Fibroblast of peridontal ligament (primary cell): ENCODE measurements around the gene MAEA.

ENCODE experiments used
- DNase-seq: peaks from one replicate; pipeline ENCODE4 v3.0.0-alpha.2; 2010; ENCODE audit errors: extremely low read depth

MAEA gene

GRCh38 chr4:1249731-1250526 lies 39.8 kb upstream of the MAEA start:
- DNase-seq = peak; percentile 28

GRCh38 chr4:1250527-1250812 lies 39.2 kb upstream of the MAEA start:
- DNase-seq = no peak

DNA sequence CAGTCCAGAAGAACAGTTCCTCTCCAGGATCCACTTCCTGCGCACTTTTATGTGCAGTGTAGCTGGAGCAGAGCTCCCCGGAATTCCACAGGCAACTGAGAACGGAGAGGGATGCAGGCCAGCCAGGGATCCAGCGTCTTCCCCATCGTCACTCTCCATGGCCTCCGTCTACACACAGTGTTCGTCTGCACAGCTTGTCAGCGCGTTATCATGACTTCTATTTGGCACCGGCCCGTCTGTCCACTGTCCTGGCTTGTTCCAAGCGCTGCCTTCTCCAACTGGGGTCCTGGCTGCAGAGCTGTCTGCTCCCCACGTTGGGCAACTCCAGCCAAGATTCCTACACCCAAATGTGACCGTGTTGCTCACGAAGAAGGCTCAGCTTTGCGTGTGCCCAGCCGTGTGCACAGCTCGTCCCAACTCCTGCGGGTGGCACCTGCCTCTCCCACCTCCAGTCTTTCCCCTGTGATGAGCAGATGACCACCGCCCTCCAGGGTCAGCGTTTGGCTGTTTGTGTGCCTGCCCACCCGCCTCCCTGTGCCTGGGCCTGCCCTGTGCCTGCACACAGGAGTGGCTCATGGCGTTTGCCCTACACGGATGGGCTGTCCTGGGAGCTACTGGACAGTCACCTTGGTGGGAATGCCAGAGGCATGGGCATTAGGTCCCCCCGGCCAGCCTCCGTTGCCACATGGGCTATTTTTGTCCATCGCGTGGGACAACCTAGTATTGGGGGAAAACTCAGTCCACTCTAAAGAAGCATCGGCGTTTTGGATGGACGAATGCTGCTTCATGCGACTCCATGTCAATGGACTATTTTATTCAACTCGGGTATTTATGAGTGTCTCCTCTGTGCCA lies 38.5 kb upstream of the MAEA start:
- no peak for DNase-seq

DNA sequence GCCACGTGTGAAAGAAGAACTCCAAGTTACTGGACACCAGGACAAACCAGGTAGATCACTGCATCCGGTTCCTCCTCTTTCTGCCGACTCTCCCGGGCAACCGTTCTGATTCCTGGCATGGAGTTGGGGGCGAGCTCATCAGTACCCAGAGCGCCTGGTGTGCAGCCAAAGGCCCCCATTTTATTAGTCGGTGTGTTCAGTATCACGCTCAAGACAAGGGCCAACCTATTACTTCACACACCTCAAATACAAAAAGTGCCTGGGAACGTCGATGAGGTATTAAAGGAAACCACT lies 38.0 kb upstream of the MAEA start:
- no peak for DNase-seq

DNA sequence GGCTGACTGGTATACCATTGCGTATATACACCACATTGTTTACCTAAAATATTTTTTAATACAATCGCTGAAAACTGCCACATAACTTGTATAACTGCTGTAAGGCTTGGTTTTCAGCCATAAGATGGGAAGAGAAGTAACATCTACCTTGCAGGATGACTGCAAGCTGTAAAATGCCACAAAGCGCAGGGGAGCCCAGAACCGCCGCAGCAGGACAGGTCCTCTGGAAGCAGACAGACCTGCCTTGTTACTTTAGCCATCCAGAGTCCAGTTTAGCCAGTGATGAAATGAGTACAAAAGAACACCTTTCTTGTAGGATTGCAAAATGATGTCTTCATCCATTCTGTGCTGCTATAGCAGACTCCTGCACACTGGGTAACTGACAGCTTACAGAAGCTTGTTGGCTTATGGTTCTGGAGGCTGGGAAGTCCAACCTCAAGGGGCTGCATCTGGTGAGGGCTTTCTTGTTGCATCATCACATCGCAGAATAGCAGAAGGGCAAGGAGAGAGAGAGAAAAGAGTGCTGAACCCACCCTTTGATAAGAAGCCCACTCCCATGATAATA lies 36.7 kb upstream of the MAEA start:
- DNase-seq = no peak

- no peak for DNase-seq
Observed at GRCh38 chr4:1253831-1254230, 35.9 kb upstream of the MAEA start.

DNA sequence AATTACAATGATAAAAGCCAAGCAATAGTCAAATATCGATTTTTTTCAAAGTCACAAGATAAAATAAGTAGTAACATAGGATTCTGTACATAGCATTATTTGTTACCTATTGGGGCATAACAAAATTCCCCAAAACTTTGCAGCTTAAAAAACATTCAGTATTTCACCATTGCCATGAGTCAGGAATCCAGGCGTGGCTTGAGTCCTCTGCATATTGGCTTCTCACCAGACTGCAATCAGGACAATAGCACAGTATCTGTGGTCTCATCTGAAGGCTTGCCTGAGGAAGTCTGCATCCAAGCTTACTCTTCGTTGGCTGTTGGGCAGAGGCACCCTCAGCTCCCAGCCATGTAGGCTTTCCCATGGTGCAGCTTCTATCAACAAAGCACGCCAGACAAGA lies 34.5 kb upstream of the MAEA start:
- DNase-seq = peak; percentile 28

GRCh38 chr4:1255699-1256098 lies 34.0 kb upstream of the MAEA start:
- no peak for DNase-seq

DNA sequence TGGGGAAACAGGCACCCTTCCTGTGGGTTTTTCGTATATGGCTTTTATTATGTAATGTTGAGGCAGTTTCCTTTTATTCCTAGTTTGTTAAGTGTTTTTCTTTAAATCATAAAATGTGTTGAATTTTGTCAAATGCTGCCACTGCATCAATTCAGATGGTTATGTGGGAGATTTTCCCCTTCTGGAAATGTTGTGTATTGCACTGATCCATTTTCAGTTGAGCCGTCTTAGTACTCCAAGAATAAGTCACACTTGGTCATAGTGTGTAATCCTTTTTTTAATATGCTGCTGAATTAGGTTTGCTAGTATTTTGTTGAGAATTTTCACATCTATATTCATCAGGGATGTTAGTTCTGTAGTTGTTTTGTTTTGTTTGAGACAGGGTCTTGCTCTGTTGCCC lies 31.2 kb upstream of the MAEA start:
- DNase-seq = no peak

DNA sequence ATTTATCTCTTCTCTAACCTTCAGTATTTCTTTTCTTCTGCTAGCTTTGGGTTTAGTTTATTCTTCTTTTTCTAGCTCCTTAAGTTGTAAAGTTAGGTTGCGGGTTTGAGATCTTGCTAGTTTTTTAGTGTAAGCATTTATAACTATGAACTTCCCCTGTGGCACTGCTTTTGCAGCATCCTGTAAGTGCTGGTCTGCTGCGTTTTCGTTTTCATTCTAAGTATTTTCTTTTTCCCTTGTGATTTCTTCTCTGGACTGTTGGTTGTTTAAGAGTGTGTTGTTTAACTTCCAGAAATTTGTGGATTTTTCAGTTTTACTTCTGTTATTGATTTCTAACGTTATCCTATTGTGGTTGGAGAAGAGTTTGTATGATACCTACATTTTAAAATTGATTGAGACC lies 29.7 kb upstream of the MAEA start:
- no peak for DNase-seq

- no peak for DNase-seq
Observed at GRCh38 chr4:1260418-1261106, 29.1 kb upstream of the MAEA start.

GRCh38 chr4:1261107-1261928 lies 28.4 kb upstream of the MAEA start:
- DNase-seq = no peak

DNA sequence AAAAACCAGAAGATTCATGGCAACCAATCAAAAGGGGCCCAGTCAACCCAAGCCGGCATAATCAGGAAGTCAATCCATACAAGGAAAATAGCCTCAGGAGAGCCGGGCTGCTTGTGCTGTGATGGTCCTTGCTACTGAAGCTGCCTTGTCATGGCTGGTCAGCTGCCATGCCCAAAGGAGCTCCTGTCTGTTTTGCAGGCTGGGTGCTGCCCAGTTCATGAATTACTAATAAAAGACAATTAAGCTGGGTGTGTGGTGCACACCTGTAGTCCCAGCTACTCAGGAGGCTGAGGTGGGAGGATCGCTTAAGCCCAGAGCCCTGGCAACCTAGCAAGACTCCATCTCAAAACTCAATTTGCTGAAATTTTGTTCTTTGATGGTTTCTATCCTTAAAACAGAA lies 24.7 kb upstream of the MAEA start:
- DNase-seq = no peak

GRCh38 chr4:1265351-1265750 lies 24.3 kb upstream of the MAEA start:
- no peak for DNase-seq

DNA sequence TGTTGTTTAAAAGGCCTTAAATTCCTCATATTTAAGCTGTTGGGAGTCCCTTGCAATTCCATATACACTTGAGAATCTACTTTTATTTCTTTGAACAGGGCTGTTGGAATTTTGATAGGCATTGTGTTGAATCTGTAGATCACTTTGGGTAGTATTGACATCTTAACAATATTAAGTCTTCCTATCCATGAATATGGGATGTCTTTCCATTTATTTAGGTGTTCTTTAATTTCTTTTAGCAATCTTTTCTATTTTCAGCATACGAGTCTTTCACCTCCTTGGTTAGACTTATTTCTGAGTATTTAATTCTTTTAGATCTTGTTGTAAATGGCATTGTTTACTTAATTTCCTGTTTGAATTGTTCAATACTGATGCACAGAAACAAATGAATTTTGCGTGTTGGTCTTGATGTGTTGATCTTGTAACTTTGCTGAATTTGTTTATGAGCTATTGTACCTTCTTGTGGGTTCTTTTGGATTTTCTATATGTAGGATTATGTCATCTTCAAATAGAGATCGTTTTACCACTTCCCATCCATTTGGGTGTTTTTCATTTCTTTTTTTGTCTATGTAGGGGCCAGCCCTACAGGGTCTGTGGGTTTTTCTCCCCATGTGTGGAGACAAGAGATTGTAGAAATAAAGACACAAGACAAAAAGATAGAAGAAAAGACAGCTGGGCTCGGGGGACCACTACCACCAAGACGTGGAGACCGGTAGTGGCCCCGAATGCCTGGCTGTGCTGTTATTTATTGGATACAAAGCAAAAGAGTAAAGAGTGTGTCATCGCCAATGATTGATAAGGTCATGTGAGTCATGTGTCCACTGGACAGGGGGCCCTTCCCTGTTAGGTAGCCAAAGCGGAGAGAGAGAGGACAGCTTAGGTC lies 22.6 kb upstream of the MAEA start:
- no peak for DNase-seq

DNA sequence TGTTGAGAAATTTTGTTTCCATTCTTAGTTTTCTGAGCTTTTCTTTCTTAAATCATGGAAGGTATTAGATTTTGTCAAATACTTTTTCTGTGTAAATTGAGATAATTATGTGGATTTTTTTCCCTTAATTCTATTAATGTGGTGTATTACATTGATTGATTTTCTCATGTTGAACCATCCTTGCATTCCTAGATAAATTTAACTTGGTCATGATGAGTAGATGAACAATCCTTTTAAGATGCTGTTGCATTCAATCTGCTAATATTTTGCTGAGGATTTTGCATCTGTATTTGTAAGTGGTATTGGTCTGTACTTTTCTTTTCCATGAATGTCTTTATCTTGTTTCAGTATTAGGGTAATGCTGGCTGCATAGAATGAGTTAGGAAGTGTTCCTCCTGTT lies 20.5 kb upstream of the MAEA start:
- DNase-seq = no peak

- no peak for DNase-seq
Observed at GRCh38 chr4:1271686-1272085, 18.0 kb upstream of the MAEA start.

DNA sequence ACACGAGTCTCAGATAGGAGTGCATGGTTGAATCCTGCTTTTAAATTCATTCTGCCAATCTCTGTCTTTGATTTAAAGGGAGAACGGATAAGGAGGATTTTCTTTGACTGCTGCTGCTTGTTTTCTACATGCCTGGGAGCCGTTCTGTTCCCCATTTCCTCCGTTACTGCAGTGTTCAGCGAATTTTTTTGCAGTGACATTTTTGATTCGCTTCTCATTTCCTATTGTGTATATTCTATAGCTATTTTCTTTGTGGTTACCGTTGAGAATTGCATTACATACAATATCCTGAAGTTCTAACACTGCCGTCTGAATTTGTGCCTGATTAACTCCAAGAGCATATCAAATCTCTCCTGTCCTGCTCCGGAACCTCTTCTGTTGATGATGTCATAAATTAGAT lies 14.8 kb upstream of the MAEA start:
- no peak for DNase-seq

GRCh38 chr4:1276984-1277383 lies 12.7 kb upstream of the MAEA start:
- no peak for DNase-seq

DNA sequence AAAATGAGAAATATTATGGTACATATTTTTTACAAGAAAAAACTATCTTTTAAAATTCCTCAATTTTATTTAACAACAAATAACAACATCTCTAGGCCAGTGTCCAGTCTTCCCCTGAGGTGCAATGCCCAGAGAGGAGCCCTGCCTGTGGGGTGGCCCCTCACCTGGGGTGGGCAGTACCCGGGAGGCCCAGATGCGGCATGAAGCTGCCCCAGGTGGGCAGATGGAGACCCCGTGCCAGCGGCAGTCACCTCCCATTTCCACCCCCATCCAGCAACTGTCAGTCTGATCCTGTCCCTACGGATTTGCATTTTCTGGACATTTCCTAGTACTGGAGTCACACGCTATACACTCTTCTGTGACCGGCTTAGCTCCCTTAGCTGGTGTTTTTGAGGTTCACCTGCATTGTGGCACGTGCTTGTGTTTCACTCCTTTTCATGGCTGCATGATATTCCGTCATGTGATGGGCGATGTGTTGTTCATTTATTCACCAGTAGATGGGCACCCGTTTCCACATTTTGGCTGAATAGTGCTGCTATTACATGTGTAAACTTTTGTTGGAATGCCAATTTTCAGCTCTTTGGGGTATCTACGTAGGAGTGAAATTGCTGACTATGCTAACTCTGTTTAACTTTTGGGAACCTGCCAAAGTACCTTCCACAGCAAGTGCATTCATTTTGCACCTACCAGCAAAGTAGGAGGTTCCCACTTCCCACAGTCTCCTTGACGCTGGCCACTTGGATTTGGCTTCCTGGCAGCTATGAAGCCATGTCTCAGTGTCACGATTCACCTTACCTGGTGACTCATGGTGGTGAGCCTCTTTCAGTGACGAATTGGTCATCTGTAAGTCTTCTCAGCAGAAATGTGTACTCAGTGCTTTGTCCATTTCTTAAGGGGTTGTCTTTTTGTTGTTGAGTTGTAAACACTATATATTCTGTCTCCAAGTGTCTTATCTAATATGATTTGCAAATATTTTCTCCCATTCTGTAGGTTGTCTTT lies 11.7 kb upstream of the MAEA start:
- no peak for DNase-seq
